Ishikawa (cell line): Measurements from ENCODE around the gene P2RX6.

Experiments used
- CEBPB ChIP-seq: IDR thresholded peaks from 2 replicates; pipeline ENCODE4 v1.6.1; 2012
- EGR1 ChIP-seq: IDR thresholded peaks from 2 replicates; pipeline ENCODE4 v1.6.1; 2012
- EP300 ChIP-seq: IDR thresholded peaks from 2 replicates; pipeline ENCODE4 v1.6.1; 2012; ENCODE audit warnings: borderline replicate concordance
- FOXM1 ChIP-seq: IDR thresholded peaks from 2 replicates; pipeline ENCODE4 v1.6.1; 2012; ENCODE audit warnings: low read depth, borderline replicate concordance
- NFIC ChIP-seq: IDR thresholded peaks from 2 replicates; pipeline ENCODE4 v1.6.1; 2012
- RAD21 ChIP-seq: IDR thresholded peaks from 2 replicates; pipeline ENCODE4 v1.6.1; 2012; ENCODE audit warnings: low read depth
- TAF1 ChIP-seq: IDR thresholded peaks from 2 replicates; pipeline ENCODE4 v1.6.1; 2012; ENCODE audit warnings: low read depth, mild to moderate bottlenecking
- TEAD4 ChIP-seq: IDR thresholded peaks from 2 replicates; pipeline ENCODE4 v1.6.1; 2012
- YY1 ChIP-seq: IDR thresholded peaks from 2 replicates; pipeline ENCODE4 v1.6.1; 2012; ENCODE audit warnings: low read depth
- TF ChIP-seq, protein P1 (sequence below): IDR thresholded peaks from 2 replicates; pipeline ENCODE4 v1.6.1; 2012; ENCODE audit warnings: low read depth, mild to moderate bottlenecking
- TF ChIP-seq, protein P2 (sequence below): IDR thresholded peaks from 2 replicates; pipeline ENCODE4 v1.6.1; 2012

DNA sequence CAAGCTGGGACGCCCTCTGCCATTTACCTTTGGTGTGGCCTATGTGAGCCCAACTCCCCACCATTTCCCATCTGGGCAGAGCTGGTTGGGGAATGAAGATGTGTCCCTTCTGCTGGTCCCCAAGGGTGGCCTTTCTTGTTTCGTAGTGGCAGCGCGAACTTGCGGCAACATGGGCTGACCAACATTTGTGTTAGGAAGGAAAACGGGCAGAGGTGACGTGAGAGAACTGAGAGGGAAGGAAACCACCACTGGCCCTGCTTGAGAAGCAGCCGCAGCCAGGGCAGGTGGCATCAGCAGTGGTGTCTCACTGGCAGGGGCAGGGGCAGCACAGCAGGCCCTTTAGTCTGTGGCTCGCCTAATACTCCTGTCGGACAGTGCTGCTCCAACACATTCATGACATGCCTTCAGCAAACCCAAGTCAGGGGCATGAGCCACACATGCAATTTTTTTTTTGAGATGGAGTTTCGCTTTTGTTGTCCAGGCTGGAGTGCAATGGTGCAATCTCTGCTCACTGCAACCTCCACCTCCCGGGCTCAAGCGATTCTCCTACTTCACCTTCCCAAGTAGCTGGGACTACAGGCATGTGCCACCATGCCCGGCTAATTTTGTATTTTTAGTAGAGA is 60.7 kb downstream of the P2RX6 start:
- TF ChIP-seq, protein P1, sequence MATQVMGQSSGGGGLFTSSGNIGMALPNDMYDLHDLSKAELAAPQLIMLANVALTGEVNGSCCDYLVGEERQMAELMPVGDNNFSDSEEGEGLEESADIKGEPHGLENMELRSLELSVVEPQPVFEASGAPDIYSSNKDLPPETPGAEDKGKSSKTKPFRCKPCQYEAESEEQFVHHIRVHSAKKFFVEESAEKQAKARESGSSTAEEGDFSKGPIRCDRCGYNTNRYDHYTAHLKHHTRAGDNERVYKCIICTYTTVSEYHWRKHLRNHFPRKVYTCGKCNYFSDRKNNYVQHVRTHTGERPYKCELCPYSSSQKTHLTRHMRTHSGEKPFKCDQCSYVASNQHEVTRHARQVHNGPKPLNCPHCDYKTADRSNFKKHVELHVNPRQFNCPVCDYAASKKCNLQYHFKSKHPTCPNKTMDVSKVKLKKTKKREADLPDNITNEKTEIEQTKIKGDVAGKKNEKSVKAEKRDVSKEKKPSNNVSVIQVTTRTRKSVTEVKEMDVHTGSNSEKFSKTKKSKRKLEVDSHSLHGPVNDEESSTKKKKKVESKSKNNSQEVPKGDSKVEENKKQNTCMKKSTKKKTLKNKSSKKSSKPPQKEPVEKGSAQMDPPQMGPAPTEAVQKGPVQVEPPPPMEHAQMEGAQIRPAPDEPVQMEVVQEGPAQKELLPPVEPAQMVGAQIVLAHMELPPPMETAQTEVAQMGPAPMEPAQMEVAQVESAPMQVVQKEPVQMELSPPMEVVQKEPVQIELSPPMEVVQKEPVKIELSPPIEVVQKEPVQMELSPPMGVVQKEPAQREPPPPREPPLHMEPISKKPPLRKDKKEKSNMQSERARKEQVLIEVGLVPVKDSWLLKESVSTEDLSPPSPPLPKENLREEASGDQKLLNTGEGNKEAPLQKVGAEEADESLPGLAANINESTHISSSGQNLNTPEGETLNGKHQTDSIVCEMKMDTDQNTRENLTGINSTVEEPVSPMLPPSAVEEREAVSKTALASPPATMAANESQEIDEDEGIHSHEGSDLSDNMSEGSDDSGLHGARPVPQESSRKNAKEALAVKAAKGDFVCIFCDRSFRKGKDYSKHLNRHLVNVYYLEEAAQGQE = no peak
- TF ChIP-seq, protein P2, sequence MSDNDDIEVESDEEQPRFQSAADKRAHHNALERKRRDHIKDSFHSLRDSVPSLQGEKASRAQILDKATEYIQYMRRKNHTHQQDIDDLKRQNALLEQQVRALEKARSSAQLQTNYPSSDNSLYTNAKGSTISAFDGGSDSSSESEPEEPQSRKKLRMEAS = no peak
- TF ChIP-seq FOXM1 (no peak), EP300 (no peak), TAF1 (no peak), RAD21 (no peak), YY1 (no peak), CEBPB (no peak), EGR1 (no peak), TEAD4 (no peak), NFIC (no peak)
